ENCODE data around the gene PAPPA2.
"Not testable (repeated sequence)": the region's sequence is repeated elsewhere in the genome, so short reads cannot be mapped to it uniquely, and the experiment has no call there.

The PAPPA2 gene

GRCh38 chr1:176445402-176445801, 17.6 kb upstream of the PAPPA2 start:
- H3K4me3 ChIP-seq (ENCODE audit: low read length): no peak overlapping the region
- TF ChIP-seq, protein P1, sequence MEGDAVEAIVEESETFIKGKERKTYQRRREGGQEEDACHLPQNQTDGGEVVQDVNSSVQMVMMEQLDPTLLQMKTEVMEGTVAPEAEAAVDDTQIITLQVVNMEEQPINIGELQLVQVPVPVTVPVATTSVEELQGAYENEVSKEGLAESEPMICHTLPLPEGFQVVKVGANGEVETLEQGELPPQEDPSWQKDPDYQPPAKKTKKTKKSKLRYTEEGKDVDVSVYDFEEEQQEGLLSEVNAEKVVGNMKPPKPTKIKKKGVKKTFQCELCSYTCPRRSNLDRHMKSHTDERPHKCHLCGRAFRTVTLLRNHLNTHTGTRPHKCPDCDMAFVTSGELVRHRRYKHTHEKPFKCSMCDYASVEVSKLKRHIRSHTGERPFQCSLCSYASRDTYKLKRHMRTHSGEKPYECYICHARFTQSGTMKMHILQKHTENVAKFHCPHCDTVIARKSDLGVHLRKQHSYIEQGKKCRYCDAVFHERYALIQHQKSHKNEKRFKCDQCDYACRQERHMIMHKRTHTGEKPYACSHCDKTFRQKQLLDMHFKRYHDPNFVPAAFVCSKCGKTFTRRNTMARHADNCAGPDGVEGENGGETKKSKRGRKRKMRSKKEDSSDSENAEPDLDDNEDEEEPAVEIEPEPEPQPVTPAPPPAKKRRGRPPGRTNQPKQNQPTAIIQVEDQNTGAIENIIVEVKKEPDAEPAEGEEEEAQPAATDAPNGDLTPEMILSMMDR (conservative IDR thresholded peaks at IDR 0.05; ENCODE audit: low read length): no peak
- no peak for DNase-seq (ENCODE audit: low read depth)

GRCh38 chr1:176448340-176448739, 14.6 kb upstream of the PAPPA2 start:
- TF ChIP-seq, protein P1 (conservative IDR thresholded peaks at IDR 0.05; ENCODE audit: low read length): no peak
- no peak overlapping the region for H3K4me3 ChIP-seq (ENCODE audit: low read length)
- DNase-seq (ENCODE audit: low read depth): no peak

DNA sequence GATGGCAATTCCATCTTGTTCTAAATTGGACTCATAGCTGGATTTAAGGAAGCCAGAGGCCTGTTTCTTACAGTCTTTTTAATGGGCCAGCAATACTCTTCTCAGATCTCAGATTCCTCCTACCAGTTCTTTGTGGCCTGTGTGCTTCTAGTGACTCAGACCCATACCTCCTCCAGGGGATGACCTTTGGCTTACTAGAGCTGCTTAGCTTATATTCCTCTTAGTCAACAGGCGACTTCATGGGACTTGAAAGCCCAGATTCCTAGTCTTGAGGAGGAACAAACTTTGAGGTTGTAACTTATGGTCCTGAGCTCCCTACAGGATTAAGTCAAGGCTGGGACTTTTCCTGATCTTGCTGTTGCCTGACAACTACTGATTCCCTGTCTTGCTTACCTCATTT, 12.4 kb upstream of the PAPPA2 start:
- no peak for DNase-seq (ENCODE audit: low read depth)
- TF ChIP-seq, protein P1 (conservative IDR thresholded peaks at IDR 0.05; ENCODE audit: low read length): no peak
- no peak overlapping the region for H3K4me3 ChIP-seq (ENCODE audit: low read length)

DNA sequence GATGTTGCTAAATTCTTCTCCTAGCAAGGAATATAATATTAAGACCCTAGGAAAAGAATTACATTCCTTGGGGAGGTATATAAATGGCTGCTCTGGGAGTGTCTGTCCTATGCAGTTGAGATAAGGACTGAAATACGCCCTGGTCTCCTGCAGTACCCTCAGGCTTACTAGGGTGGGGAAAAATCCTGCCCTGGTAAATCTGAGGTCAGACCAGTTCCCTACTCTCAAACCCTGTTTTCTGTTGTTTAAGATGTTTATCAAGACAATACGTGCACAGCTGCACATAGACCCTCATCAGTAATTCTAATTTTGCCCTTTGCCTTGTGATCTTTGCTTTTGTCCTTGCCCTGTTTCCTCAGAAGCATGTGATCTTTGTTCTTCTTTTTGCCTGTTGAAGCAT, 11.2 kb upstream of the PAPPA2 start:
- H3K4me3 ChIP-seq (ENCODE audit: low read length); DNase-seq (ENCODE audit: low read depth): not testable (repeated sequence)

DNA sequence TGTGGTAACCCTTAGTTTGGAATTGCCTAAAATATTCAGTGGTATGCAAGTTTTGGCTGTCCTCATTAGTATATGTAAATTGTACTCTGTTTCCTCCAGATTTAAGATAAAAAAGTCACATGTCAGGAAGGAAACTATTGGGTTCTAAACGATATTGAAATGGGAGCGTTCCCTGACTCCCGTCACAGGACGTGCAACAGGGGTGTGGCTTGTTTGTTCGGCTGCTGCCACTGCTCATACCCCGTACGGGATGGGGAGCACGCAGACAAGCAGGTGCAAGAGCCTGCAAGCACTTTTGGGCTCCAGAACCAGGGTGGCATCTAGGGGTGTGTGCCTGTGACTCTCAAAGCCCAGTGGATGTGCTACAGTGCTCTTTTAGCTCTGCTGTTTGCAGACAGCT, 6.2 kb upstream of the PAPPA2 start:
- no peak overlapping the region for H3K4me3 ChIP-seq (ENCODE audit: low read length)
- no peak for DNase-seq (ENCODE audit: low read depth)
- TF ChIP-seq, protein P1 (conservative IDR thresholded peaks at IDR 0.05; ENCODE audit: low read length): no peak

DNA sequence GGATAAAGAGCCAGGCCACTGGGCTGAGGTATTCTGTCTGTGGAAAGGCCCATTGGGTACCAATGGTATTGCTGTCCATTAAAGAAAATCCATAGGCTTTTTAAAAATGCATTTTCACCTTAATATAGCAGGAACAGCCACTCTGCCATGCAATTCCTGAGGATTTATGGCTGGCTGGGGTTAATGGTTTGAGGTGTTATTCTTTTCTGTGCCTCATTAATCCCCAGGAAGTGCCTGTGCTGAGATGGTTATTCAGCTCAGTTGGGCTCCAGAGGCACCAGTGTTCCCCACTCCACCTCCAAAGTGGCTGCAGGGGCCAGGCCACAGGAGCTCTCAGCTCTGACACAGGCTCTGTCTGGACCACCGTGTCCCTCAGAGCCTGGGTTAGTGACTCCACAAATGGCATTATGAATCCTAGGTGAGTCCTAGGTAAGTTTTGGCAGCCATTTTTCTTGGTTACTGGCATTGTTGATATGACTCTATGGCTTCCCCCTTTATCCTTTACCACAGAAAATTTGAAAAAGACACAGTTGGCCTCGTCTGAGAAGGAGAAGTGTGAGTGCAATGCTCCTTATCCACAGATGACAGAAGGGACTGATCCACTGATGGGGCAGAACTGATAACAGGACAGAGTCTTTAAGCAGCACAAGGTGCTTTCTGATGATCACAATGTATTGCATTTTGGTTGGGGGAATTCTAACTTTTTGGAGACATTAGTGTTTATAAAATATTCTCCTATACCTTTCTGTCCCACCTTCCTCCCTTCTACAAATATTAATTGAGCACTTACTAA, 2.2 kb upstream of the PAPPA2 start:
- DNase-seq (ENCODE audit: low read depth): no peak
- no peak overlapping the region for H3K4me3 ChIP-seq (ENCODE audit: low read length)
- TF ChIP-seq, protein P1 (conservative IDR thresholded peaks at IDR 0.05; ENCODE audit: low read length): no peak

DNA sequence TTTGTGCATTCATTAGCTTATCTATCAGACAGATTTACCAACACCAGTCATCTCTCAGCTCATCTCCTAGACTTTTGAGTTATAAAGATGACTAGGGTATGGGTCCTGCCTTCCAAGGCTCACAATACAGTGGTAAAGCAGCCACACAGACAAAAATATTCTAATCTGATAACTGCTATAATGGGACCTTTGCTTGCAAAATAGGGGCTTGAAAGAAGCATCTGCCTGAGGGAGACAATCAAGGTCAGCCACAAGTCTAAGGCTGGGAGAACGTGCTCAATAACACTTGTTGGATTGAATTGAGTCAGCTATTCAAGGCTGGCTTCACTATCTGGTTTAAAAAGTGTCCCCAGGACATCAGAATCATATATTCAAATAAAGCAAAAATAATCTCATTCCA, 1.4 kb upstream of the PAPPA2 start:
- TF ChIP-seq, protein P1 (conservative IDR thresholded peaks at IDR 0.05; ENCODE audit: low read length): no peak
- H3K4me3 ChIP-seq (ENCODE audit: low read length): no peak overlapping the region
- DNase-seq (ENCODE audit: low read depth): no peak

Data from AG10803 (cell line).